H1 (cell line): ENCODE measurements around the gene HSD17B13. TPM values are rescaled to one million over a fixed set of nuclear protein-coding genes. Genes with fewer than 3 reads are reported as not detected.

Source experiments
- CTCF ChIA-PET: fragments of 300-600 bp; sonication (Branson Sonifier 250); formaldehyde crosslinking; loops from one replicate; lab custom pipeline; 2021; ENCODE audit not compliant: partially characterized antibody; lab: Charles Lee
- POLR2A ChIA-PET: fragments of 300-600 bp; sonication (Branson Sonifier 250); formaldehyde crosslinking; loops from one replicate; lab custom pipeline; 2021; ENCODE audit warnings: inconsistent platforms; ENCODE audit not compliant: partially characterized antibody; lab: Charles Lee
- DNase-seq, 2 experiments: peaks; one replicate each; pipeline versions ENCODE4 v3.0.0 to v3.0.0-alpha.2; 2010 to 2022; ENCODE audit warnings: low spot score in 2 of 2, low read depth in 1 of 2, mixed read lengths in 1 of 2
- FAIRE-seq: peaks from 2 replicates; lab custom pipeline; 2011; peaks lifted over from hg19 to GRCh38; lab: Jason Lieb, UNC
- H2AFZ ChIP-seq: 2 replicates; pipeline ENCODE4 v1.8.1; 2012; ENCODE audit warnings: low read length, inconsistent platforms
- H2AK5ac ChIP-seq: 2 replicates; pipeline ENCODE4 v1.6.1; 2013; ENCODE audit warnings: low read depth, low read length
- H2BK120ac ChIP-seq: replicated peaks from 2 replicates; pipeline ENCODE3; 2013; ENCODE audit warnings: low read depth, low read length, inconsistent platforms
- H2BK12ac ChIP-seq: 2 replicates; pipeline ENCODE4 v1.6.1; 2013; ENCODE audit warnings: low read depth, low read length
- H2BK15ac ChIP-seq: 2 replicates; pipeline ENCODE4 v1.6.1; 2013; ENCODE audit warnings: low read length
- H2BK20ac ChIP-seq: 2 replicates; pipeline ENCODE4 v1.6.1; 2013; ENCODE audit warnings: low read length
- H2BK5ac ChIP-seq: 2 replicates; pipeline ENCODE4 v1.6.1; 2013; ENCODE audit warnings: low read depth, low read length
- H3K14ac ChIP-seq: 2 replicates; pipeline ENCODE4 v1.6.1; 2013; ENCODE audit warnings: inconsistent platforms; ENCODE audit not compliant: insufficient read length
- H3K18ac ChIP-seq: 2 replicates; pipeline ENCODE4 v1.6.1; 2013; ENCODE audit warnings: low read length; ENCODE audit errors: extremely low read depth
- H3K23ac ChIP-seq: 2 replicates; pipeline ENCODE4 v1.6.1; 2013; ENCODE audit warnings: inconsistent platforms; ENCODE audit not compliant: insufficient read length
- H3K23me2 ChIP-seq: 2 replicates; pipeline ENCODE4 v1.6.1; 2013; ENCODE audit warnings: low read depth, low read length
- H3K27ac ChIP-seq: 2 replicates; pipeline ENCODE4 v1.6.1; 2011; ENCODE audit warnings: low read depth, low read length, inconsistent platforms
- H3K27me3 ChIP-seq, 4 experiments: replicated peaks in 1 of 4; 1 replicate in 1 of 4; 2 replicates in 3 of 4; pipeline versions ENCODE4 v1.6.1 to v1.8.1; 2011 to 2013; ENCODE audit warnings: low read length in 3 of 4, mild to moderate bottlenecking in 3 of 4, inconsistent platforms in 2 of 4, mixed read lengths in 2 of 4, moderate library complexity in 1 of 4; ENCODE audit not compliant: control insufficient read depth in 3 of 4, insufficient read depth in 3 of 4; ENCODE audit errors: extremely low read depth in 1 of 4
- H3K36me3 ChIP-seq, 4 experiments: 2 replicates each; pipeline versions ENCODE4 v1.6.1 to v1.8.1; 2011 to 2013; ENCODE audit warnings: mild to moderate bottlenecking in 4 of 4, low read length in 3 of 4, moderate library complexity in 2 of 4, control low read depth in 1 of 4, inconsistent platforms in 1 of 4; ENCODE audit not compliant: insufficient read depth in 4 of 4, control insufficient read depth in 2 of 4
- H3K4ac ChIP-seq: replicated peaks from 2 replicates; pipeline ENCODE3; 2013; ENCODE audit warnings: low read length, low read depth, mixed read lengths, inconsistent platforms; ENCODE audit not compliant: insufficient read length
- H3K4me1 ChIP-seq, 4 experiments: replicated peaks in 1 of 4; 1 replicate in 1 of 4; 2 replicates in 3 of 4; pipeline versions ENCODE4 v1.6.1 to v1.8.1; 2011 to 2013; ENCODE audit warnings: low read length in 3 of 4, inconsistent platforms in 2 of 4, mixed read lengths in 1 of 4; ENCODE audit not compliant: insufficient read depth in 4 of 4, control insufficient read depth in 3 of 4
- H3K4me2 ChIP-seq, 2 experiments: 2 replicates each; pipeline versions ENCODE4 v1.6.1 to v1.8.1; 2011 to 2013; ENCODE audit warnings: low read depth in 2 of 2, low read length in 2 of 2, control low read depth in 1 of 2, inconsistent platforms in 1 of 2, mild to moderate bottlenecking in 1 of 2; ENCODE audit not compliant: insufficient read depth in 1 of 2
- H3K4me3 ChIP-seq, 4 experiments: fragments of 200-600, 300-600 bp in 1 of 4; sonication (generic), shearing (Covaris generic), sonication (Bioruptor Twin) in 1 of 4; 2 replicates each; pipeline versions ENCODE4 v1.5.1 to v1.8.1; 2011 to 2016; ENCODE audit warnings: low read length in 4 of 4, low read depth in 3 of 4, control low read depth in 2 of 4, inconsistent platforms in 2 of 4, mild to moderate bottlenecking in 2 of 4, mixed read lengths in 1 of 4, moderate library complexity in 1 of 4; ENCODE audit not compliant: insufficient read depth in 2 of 4; ENCODE audit errors: extremely low read depth in 1 of 4
- H3K56ac ChIP-seq: replicated peaks from 2 replicates; pipeline ENCODE3; 2013; ENCODE audit warnings: low read depth, mild to moderate bottlenecking, mixed read lengths, low read length, inconsistent platforms; ENCODE audit not compliant: insufficient read length
- H3K79me1 ChIP-seq: 2 replicates; pipeline ENCODE4 v1.6.1; 2013; ENCODE audit warnings: low read depth, low read length, control low read depth
- H3K79me2 ChIP-seq, 2 experiments: 2 replicates each; pipeline versions ENCODE4 v1.6.1 to v1.8.1; 2012 to 2013; ENCODE audit warnings: low read length in 2 of 2, mild to moderate bottlenecking in 2 of 2, inconsistent platforms in 1 of 2; ENCODE audit not compliant: insufficient read depth in 2 of 2, control insufficient read depth in 1 of 2
- H3K9ac ChIP-seq, 4 experiments: replicated peaks in 1 of 4; 1 replicate in 1 of 4; 2 replicates in 3 of 4; pipeline versions ENCODE4 v1.6.1 to v1.8.1; 2011 to 2013; ENCODE audit warnings: low read depth in 3 of 4, low read length in 3 of 4, control low read depth in 2 of 4, mild to moderate bottlenecking in 2 of 4, moderate library complexity in 2 of 4, inconsistent platforms in 1 of 4; ENCODE audit errors: extremely low read depth in 1 of 4
- H3K9me3 ChIP-seq, 2 experiments: 2 replicates each; pipeline versions ENCODE4 v1.6.1 to v1.8.1; 2012 to 2013; ENCODE audit warnings: mild to moderate bottlenecking in 2 of 2, moderate library complexity in 2 of 2, control low read depth in 1 of 2, inconsistent platforms in 1 of 2, low read depth in 1 of 2, low read length in 1 of 2, mixed read lengths in 1 of 2; ENCODE audit not compliant: insufficient read depth in 2 of 2
- H4K20me1 ChIP-seq, 2 experiments: replicated peaks in 1 of 2; 2 replicates each; pipeline versions ENCODE3 to v1.8.1; 2011 to 2013; ENCODE audit warnings: inconsistent platforms in 2 of 2, low read length in 2 of 2, mild to moderate bottlenecking in 1 of 2; ENCODE audit not compliant: insufficient read depth in 2 of 2, control insufficient read depth in 1 of 2
- H4K5ac ChIP-seq: 2 replicates; pipeline ENCODE4 v1.6.1; 2013; ENCODE audit warnings: low read length, low read depth, mixed read lengths, inconsistent platforms; ENCODE audit not compliant: insufficient read length
- H4K8ac ChIP-seq: 2 replicates; pipeline ENCODE4 v1.8.0; 2013; ENCODE audit warnings: mild to moderate bottlenecking, moderate library complexity, low read length, inconsistent platforms; ENCODE audit not compliant: insufficient read depth; ENCODE audit errors: extremely low read depth
- H4K91ac ChIP-seq: replicated peaks from 2 replicates; pipeline ENCODE3; 2013; ENCODE audit warnings: low read length, mixed read lengths, inconsistent platforms; ENCODE audit not compliant: insufficient read length
- ASH2L ChIP-seq: fragments of 200-600, 300-600 bp; sonication (generic); IDR thresholded peaks from one replicate; pipeline ENCODE4 v1.7.1; 2017; ENCODE audit warnings: low read length
- EZH2 ChIP-seq: fragments of 200-600 bp; sonication (generic); IDR thresholded peaks from 2 replicates; pipeline ENCODE4 v1.7.1; 2012; ENCODE audit warnings: low read depth, mild to moderate bottlenecking, moderate library complexity, low read length, inconsistent platforms; ENCODE audit not compliant: severe bottlenecking
- JUN ChIP-seq: IDR thresholded peaks from 2 replicates; pipeline ENCODE4 v1.6.1; 2011; ENCODE audit warnings: low read depth, mild to moderate bottlenecking, improper control_type of control experiment, low read length
- NANOG ChIP-seq: IDR thresholded peaks from 2 replicates; pipeline ENCODE4 v1.6.1; 2011; ENCODE audit warnings: low read length, low read depth, mild to moderate bottlenecking, inconsistent platforms; ENCODE audit not compliant: insufficient read depth, poor library complexity, severe bottlenecking
- POLR2AphosphoS5 ChIP-seq: IDR thresholded peaks from 2 replicates; pipeline ENCODE4 v1.6.1; 2011; ENCODE audit warnings: low read depth, low read length
- RXRA ChIP-seq: IDR thresholded peaks from 2 replicates; pipeline ENCODE4 v1.6.1; 2011; ENCODE audit warnings: low read depth, mild to moderate bottlenecking, low read length, moderate library complexity; ENCODE audit not compliant: insufficient read depth
- SIN3A ChIP-seq, 2 experiments: IDR thresholded peaks in 1 of 2; conservative IDR thresholded peaks in 1 of 2; 2 replicates each; pipeline ENCODE4 v1.6.1; 2011 to 2012; ENCODE audit warnings: low read length in 2 of 2, improper control_type of control experiment in 1 of 2, low read depth in 1 of 2, mild to moderate bottlenecking in 1 of 2
- SP2 ChIP-seq: IDR thresholded peaks from 2 replicates; pipeline ENCODE4 v1.6.1; 2012; ENCODE audit warnings: mild to moderate bottlenecking, low read length, inconsistent platforms
- SUZ12 ChIP-seq: fragments of 200-600 bp; sonication (generic); IDR thresholded peaks from 2 replicates; pipeline ENCODE4 v1.6.1; 2012; ENCODE audit warnings: mild to moderate bottlenecking, inconsistent platforms, low read length, moderate library complexity, mixed read lengths
- ZNF274 ChIP-seq: IDR thresholded peaks from 2 replicates; pipeline ENCODE4 v1.7.0; 2012; ENCODE audit warnings: low read length, borderline replicate concordance; ENCODE audit errors: extremely low read depth
- WGBS, 2 experiments: shearing (Covaris generic) in 1 of 2; methylation state at CpG; one replicate each; pipeline versions ENCODE4 v1.1.6 to v1.1.7; 2013 to 2015; ENCODE audit warnings: low lambda C conversion rate in 2 of 2, mixed read lengths in 2 of 2, inconsistent platforms in 1 of 2, low coverage in 1 of 2, missing lambda C conversion rate in 1 of 2; ENCODE audit not compliant: insufficient replicate concordance in 2 of 2, insufficient coverage in 1 of 2, insufficient read length in 1 of 2; ENCODE audit errors: extremely low coverage in 1 of 2, missing lambda C conversion rate in 1 of 2; 5-methylcytosine and 5-hydroxymethylcytosine counted together
- polyA plus RNA-seq, 7 experiments: library from polyadenylated mRNA; depleted of rRNA in 3 of 7; stranded (reverse) in 5 of 7; unstranded in 2 of 7; fragments of >200 nt in 5 of 7; fragments of 200-250 nt in 2 of 7; gene quantifications; 1 replicate in 5 of 7; 2 replicates in 1 of 7; 4 replicates in 1 of 7; pipeline versions ENCODE4 v1.2.1 to v1.2.3, GENCODE V29; 2011 to 2013; ENCODE audit warnings: missing spikeins in 2 of 7, mixed read lengths in 2 of 7
- total RNA-seq: library from RNA; stranded (reverse); fragmentation: NEBNext Ultra II Directional; extraction: Animal tissue kit (Norgen Biotek cat#: 25700); gene quantifications from 2 replicates; pipeline ENCODE4 v1.2.1, GENCODE V29; 2021
- TF ChIP-seq, protein P1 (sequence below), 3 experiments: IDR thresholded peaks; 1 replicate in 2 of 3; 2 replicates in 1 of 3; pipeline versions ENCODE4 v1.5.1 to v1.6.1; 2011; ENCODE audit warnings: low read length in 3 of 3, mild to moderate bottlenecking in 3 of 3, inconsistent platforms in 2 of 3, low read depth in 1 of 3, moderate library complexity in 1 of 3; ENCODE audit not compliant: insufficient read depth in 1 of 3; ENCODE audit errors: control extremely low read depth in 1 of 3

HSD17B13 gene
- total and polyA plus RNA-seq, 2 of the 8 experiments (the other 6 are each of a cell fraction or from before 2014, with no cell fraction given): 0.09 to 0.13 TPM

DNA sequence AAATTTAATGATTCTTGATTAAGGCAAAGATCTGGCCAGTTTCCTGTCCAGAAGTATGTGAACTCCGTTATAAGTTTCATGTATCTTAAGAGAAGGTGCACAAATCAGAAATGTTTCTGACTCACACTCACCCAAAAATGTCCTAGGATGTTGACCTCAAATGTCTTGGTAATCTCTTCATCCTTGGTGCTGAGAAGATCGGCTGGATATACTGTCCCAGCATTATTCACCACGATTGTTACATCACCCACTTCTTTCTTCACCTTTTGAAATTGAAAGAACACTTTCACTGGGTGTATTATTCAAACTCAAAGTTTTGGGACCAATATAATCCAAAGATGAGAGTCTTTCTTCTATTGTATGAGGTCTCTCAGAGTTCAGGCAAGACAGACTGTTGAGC lies 5.7 kb downstream of the HSD17B13 start:
- no peak overlapping the region for H3K18ac ChIP-seq
- no peak overlapping the region for H3K23ac ChIP-seq
- no peak for TF ChIP-seq JUN
- TF ChIP-seq SUZ12: no peak
- no peak for TF ChIP-seq EZH2
- TF ChIP-seq ASH2L: no peak
- TF ChIP-seq POLR2AphosphoS5: no peak
- TF ChIP-seq SP2: no peak
- no peak for TF ChIP-seq RXRA
- no peak for TF ChIP-seq NANOG
- TF ChIP-seq, protein P1, sequence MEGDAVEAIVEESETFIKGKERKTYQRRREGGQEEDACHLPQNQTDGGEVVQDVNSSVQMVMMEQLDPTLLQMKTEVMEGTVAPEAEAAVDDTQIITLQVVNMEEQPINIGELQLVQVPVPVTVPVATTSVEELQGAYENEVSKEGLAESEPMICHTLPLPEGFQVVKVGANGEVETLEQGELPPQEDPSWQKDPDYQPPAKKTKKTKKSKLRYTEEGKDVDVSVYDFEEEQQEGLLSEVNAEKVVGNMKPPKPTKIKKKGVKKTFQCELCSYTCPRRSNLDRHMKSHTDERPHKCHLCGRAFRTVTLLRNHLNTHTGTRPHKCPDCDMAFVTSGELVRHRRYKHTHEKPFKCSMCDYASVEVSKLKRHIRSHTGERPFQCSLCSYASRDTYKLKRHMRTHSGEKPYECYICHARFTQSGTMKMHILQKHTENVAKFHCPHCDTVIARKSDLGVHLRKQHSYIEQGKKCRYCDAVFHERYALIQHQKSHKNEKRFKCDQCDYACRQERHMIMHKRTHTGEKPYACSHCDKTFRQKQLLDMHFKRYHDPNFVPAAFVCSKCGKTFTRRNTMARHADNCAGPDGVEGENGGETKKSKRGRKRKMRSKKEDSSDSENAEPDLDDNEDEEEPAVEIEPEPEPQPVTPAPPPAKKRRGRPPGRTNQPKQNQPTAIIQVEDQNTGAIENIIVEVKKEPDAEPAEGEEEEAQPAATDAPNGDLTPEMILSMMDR (IDR thresholded peaks at IDR 0.05; ENCODE audit: control extremely low read depth in 1 of 3, insufficient read depth in 1 of 3, low read depth in 1 of 3, low read length in 3 of 3): no peak
- TF ChIP-seq ZNF274: no peak
- TF ChIP-seq SIN3A (conservative IDR thresholded peaks at IDR 0.05 in 1 of 2, IDR thresholded peaks at IDR 0.05 in 1 of 2; ENCODE audit: low read depth in 1 of 2, low read length in 2 of 2): no peak

More for the DNA sequence above, 5.7 kb downstream of the HSD17B13 start:
- no peak overlapping the region for H2AFZ ChIP-seq
- no peak overlapping the region for H2BK12ac ChIP-seq
- H3K56ac ChIP-seq: no peak overlapping the region
- H3K4me1 ChIP-seq: no peaks in the 10 kb centered on the region
- H2BK120ac ChIP-seq: no peak overlapping the region
- DNase-seq (no peak), FAIRE-seq (no peak)
- no peaks in the 10 kb centered on the region for H3K79me1 ChIP-seq
- H3K14ac ChIP-seq: no peak overlapping the region
- no peak overlapping the region for H2AK5ac ChIP-seq
- no peak overlapping the region for H3K4me3 ChIP-seq
- no peaks in the 10 kb centered on the region for H3K27me3 ChIP-seq
- H3K27ac ChIP-seq: no peak overlapping the region
- H4K20me1 ChIP-seq: no peaks in the 10 kb centered on the region
- H4K8ac ChIP-seq: no peak overlapping the region
- no peaks in the 10 kb centered on the region for H3K36me3 ChIP-seq
- H3K9ac ChIP-seq: no peak overlapping the region
- 92% methylated on average over 3 of the region's 3 CpGs; no CpG with 5 or more reads in 1 of the 2 experiments for WGBS, 2 experiments
- no peaks in the 10 kb centered on the region for H3K79me2 ChIP-seq
- H4K5ac ChIP-seq: no peak overlapping the region
- ChIA-PET POLR2A (no interaction called here), CTCF (interaction anchor here (0.7 kb wide), 1 partner anchor 150 kb away, joined by 3 read pairs; no protein-coding TSS in a partner anchor)
- no peak overlapping the region for H2BK20ac ChIP-seq
- H3K4me2 ChIP-seq: no peak overlapping the region
- no peaks in the 10 kb centered on the region for H3K9me3 ChIP-seq
- no peak overlapping the region for H3K4ac ChIP-seq
- H4K91ac ChIP-seq: no peak overlapping the region
- no peaks in the 10 kb centered on the region for H3K23me2 ChIP-seq
- H2BK5ac ChIP-seq: no peak overlapping the region
- no peak overlapping the region for H2BK15ac ChIP-seq
